ENCODE measurements around the gene RPLP2. TPM values are rescaled to one million over a fixed set of nuclear protein-coding genes. Genes with fewer than 3 reads are reported as not detected.

RPLP2 gene
- total RNA-seq, 1 donor from 2014 or later: 2,024 TPM

DNA sequence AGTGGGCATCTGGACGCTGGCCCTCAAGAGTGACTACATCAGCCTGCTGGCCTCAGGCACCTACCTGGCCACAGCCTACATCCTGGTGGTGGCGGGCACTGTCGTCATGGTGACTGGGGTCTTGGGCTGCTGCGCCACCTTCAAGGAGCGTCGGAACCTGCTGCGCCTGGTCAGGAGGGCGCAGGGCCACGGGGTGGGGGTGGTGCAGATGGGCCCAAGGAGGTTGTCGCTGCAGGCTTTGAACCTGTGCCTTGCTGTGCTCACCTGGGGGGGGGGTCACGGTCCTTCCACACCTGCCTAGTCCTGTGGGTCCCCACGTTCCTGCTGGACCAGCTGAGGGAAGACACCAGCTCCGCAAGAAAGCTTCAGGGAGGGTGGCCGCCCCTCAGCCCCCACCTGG lies 26.5 kb downstream of the RPLP2 start:
- DNase-seq (ENCODE audit: low spot score): no peak

GRCh38 chr11:836700-837099 lies 26.9 kb downstream of the RPLP2 start:
- DNase-seq (ENCODE audit: low spot score): no peak

DNA sequence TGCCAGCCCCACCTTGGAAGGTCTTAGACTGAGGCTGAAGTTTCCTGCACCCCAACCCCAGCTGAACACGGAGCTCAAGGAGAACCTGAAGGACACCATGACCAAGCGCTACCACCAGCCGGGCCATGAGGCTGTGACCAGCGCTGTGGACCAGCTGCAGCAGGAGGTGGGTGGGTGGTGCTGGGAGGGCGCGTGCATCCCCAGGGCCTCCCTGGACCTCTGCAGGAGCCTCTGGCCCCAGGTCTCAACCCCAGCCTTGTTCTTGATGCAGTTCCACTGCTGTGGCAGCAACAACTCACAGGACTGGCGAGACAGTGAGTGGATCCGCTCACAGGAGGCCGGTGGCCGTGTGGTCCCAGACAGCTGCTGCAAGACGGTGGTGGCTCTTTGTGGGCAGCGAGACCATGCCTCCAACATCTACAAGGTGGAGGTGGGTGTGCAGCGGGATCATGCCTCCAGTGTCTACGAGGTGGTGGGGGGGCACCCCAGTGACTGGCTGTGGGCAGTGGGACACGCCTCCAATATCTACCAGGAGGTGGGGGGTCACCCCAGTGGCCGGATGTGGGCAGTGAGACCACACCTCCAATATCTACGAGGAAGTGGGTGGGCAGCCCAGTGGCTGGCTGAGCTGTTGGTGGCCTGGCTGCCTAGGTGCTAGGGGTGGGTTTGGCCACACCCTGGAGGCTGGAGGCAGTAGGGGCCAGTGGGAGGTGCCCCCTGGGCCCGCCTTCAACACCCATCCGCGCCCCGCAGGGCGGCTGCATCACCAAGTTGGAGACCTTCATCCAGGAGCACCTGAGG lies 27.6 kb downstream of the RPLP2 start:
- DNase-seq (ENCODE audit: low spot score): no peak

DNA sequence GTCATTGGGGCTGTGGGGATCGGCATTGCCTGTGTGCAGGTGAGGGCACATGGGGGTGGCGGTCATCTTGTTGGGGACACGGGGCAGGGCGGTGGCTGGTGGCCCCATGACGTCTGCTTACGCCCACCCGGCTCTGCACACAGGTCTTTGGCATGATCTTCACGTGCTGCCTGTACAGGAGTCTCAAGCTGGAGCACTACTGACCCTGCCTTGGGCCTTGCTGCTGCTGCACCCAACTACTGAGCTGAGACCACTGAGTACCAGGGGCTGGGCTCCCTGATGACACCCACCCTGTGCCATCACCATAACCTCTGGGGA lies 28.2 kb downstream of the RPLP2 start:
- DNase-seq (ENCODE audit: low spot score): no peak

DNA sequence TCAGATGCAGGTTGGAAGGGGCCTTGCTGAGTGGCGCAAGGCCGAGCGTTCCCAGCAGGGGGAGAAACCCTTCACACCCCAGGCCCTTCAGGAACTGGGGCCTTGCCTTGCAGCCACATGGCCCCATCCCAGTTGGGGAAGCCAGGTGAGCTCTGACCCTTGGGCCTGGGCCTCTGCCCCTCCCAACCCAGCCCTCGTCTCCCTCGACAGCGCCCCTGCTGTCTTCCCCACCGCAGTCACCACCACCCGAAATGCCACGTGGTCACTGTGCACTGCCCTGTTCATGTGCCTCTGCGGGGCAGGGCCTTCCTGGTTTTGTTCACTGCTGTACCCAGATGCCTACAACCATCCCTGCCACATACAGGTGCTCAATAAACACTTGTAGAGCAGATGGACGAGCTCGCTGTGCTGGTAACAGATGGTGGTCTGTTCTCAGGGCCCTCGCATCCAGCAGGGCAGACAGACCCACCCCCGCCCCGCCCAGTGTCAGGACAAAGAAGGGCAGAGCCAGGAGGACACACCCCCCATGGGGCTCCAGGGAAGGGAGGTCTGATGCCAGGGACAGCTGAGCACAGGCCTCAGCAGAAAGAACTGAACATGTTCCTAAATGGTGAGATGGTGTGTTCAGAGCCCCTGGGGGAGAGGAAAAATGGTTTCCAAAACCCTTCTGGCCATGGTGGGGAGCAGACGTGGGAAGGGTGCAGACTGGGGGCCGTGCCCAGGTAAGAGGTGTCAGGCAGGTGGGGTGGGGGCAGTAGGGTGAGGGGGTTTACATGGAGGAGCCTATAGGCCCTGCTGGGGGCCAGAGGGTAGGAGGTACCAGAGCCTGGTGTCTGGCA lies 28.9 kb downstream of the RPLP2 start:
- no peak for DNase-seq (ENCODE audit: low spot score)

DNA sequence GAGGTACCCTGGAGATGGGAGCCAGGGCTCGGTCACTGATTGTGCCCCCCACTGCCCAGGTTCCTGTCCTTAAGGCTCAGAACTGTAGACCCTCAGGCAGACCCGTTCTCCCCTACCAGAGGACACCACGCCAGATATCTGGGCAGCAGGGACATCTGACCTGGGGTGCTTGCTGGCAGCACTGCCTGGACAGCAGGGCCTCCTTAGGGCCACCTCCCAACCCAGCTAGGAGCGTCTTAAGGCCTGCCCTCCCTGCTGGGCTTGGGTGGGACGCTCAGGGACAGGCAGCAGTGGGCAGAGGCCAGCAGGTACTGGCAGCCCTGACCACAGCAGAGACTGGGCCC lies 29.5 kb downstream of the RPLP2 start:
- DNase-seq (ENCODE audit: low spot score): no peak

DNA sequence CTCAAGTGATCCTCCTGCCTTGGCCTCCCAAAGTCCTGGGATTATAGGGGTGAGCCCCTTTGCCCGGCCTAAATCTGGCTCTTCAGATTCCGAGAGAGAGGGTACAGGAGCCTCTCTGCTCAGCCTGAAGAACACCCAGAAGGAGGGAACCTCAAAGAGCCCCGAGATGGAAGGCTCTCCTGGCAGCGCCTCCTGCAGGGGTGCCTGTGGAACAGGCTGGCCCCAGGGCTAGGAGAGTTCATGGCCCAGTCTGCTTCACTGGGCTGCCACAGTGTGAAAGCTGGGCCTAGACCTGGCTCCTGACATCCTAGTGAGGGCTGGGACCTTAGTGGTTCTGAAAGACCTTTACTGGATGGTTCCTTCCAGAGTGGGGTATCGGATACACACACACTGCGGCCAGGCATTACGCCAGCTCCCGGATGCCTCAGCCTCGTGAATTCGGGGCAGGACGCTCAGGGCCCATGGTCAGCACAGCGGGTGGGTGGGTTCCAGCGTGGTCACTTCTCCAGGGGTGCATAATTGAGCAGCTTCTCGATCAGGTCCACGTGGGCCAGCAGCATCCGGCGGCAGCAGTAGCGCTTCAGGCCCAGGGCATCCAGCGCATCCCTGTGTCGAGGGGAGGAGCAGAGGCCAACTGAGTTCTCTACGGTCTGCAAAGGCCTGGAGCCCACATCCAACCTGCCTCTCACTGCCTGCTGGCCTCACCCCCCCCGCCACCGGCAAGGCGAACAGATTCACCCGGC lies 30.3 kb downstream of the RPLP2 start:
- no peak for DNase-seq (ENCODE audit: low spot score)

DNA sequence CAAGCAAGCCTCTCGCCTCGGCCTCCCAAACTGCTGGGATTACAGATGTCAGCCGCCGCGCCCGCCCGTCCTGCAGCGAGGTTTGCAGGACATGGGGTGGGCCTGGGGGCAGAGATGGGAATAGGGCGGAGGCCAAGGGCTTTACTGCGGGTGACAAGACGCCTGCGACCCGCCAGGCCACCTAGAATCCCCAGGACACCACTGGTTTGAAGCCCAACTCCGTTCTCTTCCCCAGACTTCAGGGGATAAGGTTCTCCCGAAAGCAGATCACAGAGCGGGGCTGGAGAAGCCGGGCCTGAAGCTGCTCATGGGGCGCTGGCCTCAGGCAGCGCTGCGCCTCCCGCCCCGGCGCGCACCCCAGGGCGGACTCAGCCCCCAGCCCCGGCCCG lies 32.2 kb downstream of the RPLP2 start:
- DNase-seq (ENCODE audit: low spot score): no peak

GRCh38 chr11:842370-843002 lies 32.7 kb downstream of the RPLP2 start, which contains the start of the genes POLR2L and TSPAN4:
TSS of gene POLR2L (minus strand) at chr11:842529. CDS start at chr11:842508, 21 bp downstream.
TSS of gene TSPAN4 (plus strand) at chr11:842852. CDS start at chr11:850305, 7,453 bp downstream.
- DNase-seq (ENCODE audit: low spot score): peak; percentile 90

DNA sequence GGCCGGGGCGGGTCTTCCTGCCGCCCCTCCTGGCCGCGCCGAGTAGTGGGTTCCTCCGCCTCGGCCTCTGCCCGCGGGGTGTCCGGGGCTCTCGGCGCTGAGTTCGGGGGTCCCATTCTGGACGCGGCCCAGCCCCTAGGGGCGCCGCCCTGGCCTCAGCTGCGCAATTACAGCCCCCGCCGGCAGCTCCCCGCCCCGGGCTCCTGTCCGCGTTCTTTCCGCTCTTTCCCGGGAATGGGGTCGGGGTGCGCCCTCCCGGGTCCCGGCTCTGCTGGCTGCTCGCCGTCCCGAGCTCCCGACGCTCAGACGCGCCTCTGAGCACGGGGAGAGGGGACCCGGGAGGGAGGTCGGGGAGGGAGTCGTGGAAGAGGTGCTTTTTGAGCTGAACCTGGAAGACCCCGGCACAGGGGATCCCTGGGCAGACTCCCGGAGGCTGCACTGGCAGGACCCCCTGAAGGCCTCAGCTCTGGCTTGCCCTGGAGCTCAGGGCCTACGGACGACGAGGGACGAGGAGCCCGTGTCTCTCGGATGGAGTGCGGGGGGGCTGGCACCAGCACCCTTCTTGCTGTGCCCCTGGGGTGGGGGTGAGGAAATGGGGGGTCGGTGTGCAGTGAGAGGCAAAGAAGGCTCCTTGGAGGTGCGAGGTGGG lies 33.4 kb downstream of the RPLP2 start:
- no peak for DNase-seq (ENCODE audit: low spot score)

- peak; percentile 90 for DNase-seq (ENCODE audit: low spot score)
Observed at GRCh38 chr11:843818-844692, 34.3 kb downstream of the RPLP2 start.

DNA sequence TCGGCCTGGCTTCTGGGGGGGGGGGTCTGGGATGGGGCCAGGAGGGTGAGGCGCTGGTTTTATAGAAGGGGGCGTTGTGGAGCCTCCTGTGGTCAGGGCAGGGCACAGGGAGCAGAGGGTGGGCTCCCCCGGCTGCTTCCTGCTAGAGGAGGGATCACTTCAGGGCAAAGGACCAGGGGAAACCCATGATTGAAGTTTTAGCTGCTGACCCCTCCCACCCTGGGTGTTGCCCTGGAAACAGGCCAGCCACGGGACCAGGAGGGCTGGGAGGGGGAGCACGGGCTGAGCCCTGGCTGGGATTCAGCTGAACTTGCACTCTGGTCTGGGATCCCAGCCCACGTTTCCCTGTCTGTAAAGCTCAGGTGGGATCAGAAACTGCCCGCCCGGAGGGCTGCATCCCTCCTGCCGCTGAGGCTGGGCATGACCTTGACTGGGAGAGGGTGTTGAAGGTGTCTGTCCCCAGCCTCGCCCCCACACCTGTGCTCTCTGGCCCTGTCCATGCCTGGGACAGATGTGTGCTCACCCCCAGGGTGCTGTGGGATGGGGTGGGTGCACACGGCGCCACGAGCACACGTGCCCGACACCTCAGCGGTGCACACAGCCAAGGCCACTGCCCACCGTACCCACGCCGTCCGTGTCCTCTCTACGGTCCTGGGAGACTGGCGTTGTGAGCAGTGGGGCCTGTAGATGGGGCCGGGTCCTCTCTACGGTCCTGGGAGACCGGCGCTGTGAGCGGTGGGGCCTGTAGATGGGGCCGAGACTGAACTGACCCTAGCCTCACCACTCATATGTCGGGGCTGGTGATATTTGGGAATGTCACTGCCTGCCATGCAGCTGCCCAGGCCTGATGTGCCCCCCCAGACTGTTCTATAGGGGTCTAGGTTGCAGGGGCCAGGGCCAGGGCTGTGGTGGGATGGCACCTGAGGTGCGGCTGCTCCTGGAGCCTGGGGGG lies 35.2 kb downstream of the RPLP2 start:
- DNase-seq (ENCODE audit: low spot score): peak; percentile 93

DNA sequence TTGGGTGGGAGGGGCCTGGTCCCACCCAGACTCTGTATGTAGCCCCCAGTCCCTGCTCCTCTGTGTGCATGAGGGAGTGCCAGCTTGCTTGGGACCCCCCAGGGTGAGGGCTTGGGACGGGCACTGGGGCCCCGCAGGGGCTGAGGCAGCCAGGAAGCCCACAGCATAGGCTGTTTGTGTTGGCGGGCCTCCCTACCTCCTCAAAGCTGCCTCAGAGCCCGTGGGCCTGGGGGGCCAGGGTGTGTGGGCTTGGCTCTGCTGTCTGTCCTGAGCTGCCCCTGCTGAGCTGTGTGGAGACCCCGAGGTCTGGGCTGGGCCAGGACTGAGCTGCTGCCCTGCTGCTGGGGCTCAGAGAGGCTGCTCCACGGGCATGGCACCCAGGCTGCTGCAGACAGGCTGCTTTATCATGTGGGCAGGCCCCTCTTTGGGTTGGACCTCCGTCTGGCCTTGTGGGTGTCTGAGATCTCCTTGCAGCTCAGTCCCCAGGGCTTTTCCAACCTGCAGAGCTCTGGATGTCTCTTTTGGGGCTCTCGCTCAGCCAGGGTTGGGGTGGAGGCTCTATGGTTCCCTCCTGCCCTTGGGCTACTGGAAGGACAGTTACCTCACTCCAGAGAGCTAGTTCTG lies 36.2 kb downstream of the RPLP2 start:
- no peak for DNase-seq (ENCODE audit: low spot score)

- DNase-seq (ENCODE audit: low spot score): no peak
Observed at GRCh38 chr11:846496-847098, 36.8 kb downstream of the RPLP2 start.

DNA sequence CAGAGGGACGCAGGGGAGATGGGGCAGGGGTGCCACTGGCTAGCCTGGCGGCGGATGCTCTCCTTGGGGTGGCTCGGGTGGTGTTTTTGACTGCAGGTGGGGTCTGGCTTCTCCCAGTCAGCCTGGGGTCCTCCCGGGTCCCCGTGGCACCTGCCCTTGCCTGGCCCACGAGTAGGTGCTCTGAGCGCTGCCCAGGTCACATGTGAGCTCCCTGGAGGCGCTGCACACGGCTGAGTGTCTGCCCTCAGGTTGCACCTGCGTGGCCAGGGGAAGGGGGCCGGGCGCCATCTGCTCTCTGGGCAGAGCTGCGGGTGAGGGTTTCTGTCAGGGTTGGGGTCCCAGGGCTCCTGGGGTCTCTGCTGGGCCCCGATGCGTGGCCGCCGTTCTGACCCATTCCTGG lies 38.1 kb downstream of the RPLP2 start:
- DNase-seq (ENCODE audit: low spot score): no peak

DNA sequence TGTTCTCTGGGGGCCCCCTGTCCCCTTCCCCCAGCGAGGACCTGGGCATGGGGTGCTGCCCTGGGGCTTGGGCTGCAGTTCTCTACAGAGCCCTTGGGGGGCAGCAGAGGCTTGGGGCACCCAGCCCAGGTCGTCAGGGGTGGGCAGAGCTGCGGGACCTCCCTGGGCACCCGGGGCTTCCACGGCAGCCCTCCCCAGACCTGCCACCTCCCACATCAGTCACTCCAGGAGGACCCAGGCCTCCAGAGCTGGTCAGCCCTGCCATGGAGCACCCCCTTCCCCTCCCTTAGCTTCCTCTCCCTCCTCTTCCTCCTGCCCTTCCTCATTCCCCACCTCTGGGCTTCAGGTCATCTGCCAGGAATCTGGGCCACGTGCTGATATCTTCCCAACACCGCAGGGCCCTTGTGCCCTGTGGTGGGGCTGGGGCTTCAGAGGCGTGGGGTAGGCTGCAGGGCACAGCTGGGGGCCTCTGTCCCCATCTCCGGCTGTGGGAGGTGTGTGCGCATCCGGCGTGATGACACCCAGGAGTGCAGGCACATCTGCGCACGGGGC lies 38.7 kb downstream of the RPLP2 start:
- no peak for DNase-seq (ENCODE audit: low spot score)

DNA sequence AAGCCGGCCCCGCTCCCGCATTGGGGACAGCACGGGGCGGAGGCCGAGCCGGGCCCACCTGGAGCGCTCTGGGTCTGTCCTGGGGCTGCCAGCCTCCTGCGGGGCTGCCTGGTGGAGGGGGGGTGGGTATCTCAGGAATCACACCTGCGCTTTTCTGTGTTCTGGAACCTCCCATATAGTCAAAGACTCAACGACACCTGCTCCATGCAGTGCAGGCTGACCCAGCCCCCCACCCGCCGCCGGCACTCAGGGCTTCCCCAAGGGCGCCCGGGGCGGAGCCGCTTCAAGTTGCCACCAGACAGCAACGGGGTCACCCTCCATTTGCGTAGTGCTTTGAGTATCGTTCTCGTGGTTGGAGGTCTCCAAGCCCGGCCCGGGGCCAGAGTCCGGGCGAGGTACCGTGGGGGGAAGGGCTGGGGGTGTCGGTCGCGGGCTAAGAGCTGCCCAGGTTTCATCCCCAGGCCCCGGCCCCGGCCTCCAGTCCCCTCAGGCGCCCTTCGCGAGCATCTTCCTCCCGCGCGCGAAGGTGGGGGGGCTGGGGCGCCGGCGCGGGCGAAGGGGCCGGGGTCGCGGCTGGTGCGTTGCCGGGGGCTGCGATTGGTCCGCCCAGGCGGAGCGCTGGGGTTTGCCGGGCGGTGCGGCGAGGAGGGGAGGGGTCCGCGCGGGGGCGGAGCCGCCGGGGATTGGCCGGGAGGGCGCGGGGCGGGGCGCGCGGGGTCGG lies 39.5 kb downstream of the RPLP2 start:
- DNase-seq (ENCODE audit: low spot score): no peak

Data from ureter (tissue), 1 donor.